HEK293 (cell line): Measurements from ENCODE around the gene ZBTB39.

Experiments used
- KLF10 ChIP-seq: fragments of 450-650 bp; IDR thresholded peaks from 2 replicates; pipeline ENCODE4 v1.5.1; 2018; ENCODE audit warnings: missing biosample characterization, mild to moderate bottlenecking, missing genetic modification characterization
- KLF7 ChIP-seq: fragments of 450-650 bp; formaldehyde crosslinking; IDR thresholded peaks from 2 replicates; pipeline ENCODE4 v1.5.1; 2016; ENCODE audit warnings: missing biosample characterization, missing genetic modification characterization, borderline replicate concordance
- PBX3 ChIP-seq: sonication (generic); formaldehyde crosslinking; IDR thresholded peaks from 2 replicates; pipeline ENCODE4 v1.8.1; 2022; ENCODE audit warnings: mild to moderate bottlenecking, moderate library complexity, missing genetic modification reagents
- SALL2 ChIP-seq: fragments of 450-650 bp; formaldehyde crosslinking; IDR thresholded peaks from 2 replicates; pipeline ENCODE4 v1.5.0; 2017; ENCODE audit warnings: missing biosample characterization, mild to moderate bottlenecking, missing genetic modification characterization, borderline replicate concordance
- ZBTB49 ChIP-seq: fragments of 450-650 bp; formaldehyde crosslinking; IDR thresholded peaks from 2 replicates; pipeline ENCODE4 v1.5.1; 2016; ENCODE audit warnings: missing biosample characterization, missing genetic modification characterization, low read depth
- ZNF324 ChIP-seq: fragments of 450-650 bp; formaldehyde crosslinking; IDR thresholded peaks from 2 replicates; pipeline ENCODE4 v1.5.1; 2016; ENCODE audit warnings: missing biosample characterization, missing genetic modification characterization
- ZNF514 ChIP-seq: fragments of 450-650 bp; formaldehyde crosslinking; IDR thresholded peaks from 2 replicates; pipeline ENCODE4 v1.5.1; 2016; ENCODE audit warnings: missing biosample characterization, missing genetic modification characterization
- ZNF747 ChIP-seq: fragments of 450-650 bp; formaldehyde crosslinking; IDR thresholded peaks from 2 replicates; pipeline ENCODE4 v1.5.1; 2016; ENCODE audit warnings: missing biosample characterization, missing genetic modification characterization
- TF ChIP-seq, protein P1 (sequence below): fragments of 450-650 bp; formaldehyde crosslinking; IDR thresholded peaks from 2 replicates; pipeline ENCODE4 v1.5.1; 2016; ENCODE audit warnings: missing biosample characterization, missing genetic modification characterization

- no peak for TF ChIP-seq ZNF324 (tag by site-specific recombination)
- no peak for TF ChIP-seq PBX3 (CRISPR knock-in tag)
- TF ChIP-seq SALL2 (tag by site-specific recombination) = no peak
- TF ChIP-seq ZNF747 (tag by site-specific recombination) = no peak
- no peak for TF ChIP-seq KLF10 (tag by site-specific recombination)
- TF ChIP-seq, protein P1, sequence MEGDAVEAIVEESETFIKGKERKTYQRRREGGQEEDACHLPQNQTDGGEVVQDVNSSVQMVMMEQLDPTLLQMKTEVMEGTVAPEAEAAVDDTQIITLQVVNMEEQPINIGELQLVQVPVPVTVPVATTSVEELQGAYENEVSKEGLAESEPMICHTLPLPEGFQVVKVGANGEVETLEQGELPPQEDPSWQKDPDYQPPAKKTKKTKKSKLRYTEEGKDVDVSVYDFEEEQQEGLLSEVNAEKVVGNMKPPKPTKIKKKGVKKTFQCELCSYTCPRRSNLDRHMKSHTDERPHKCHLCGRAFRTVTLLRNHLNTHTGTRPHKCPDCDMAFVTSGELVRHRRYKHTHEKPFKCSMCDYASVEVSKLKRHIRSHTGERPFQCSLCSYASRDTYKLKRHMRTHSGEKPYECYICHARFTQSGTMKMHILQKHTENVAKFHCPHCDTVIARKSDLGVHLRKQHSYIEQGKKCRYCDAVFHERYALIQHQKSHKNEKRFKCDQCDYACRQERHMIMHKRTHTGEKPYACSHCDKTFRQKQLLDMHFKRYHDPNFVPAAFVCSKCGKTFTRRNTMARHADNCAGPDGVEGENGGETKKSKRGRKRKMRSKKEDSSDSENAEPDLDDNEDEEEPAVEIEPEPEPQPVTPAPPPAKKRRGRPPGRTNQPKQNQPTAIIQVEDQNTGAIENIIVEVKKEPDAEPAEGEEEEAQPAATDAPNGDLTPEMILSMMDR (tag by site-specific recombination) = no peak
- TF ChIP-seq KLF7 = no peak
- no peak for TF ChIP-seq ZNF514
- TF ChIP-seq ZBTB49 (tag by site-specific recombination) = no peak
Observed at GRCh38 chr12:57011438-57012424, 5.4 kb upstream of the ZBTB39 start.
